Measurements from ENCODE around the gene ZNF398.

ZNF398 gene

GRCh38 chr7:149150981-149151380 lies 3.7 kb downstream of the ZNF398 start:
- no peak for DNase-seq (ENCODE audit: low spot score)

GRCh38 chr7:149153346-149153745 lies 6.1 kb downstream of the ZNF398 start:
- no peak for DNase-seq (ENCODE audit: low spot score)

- no peak for DNase-seq (ENCODE audit: low spot score)
These were observed 6.8 kb downstream of the ZNF398 start for GRCh38 chr7:149154056-149154455.

GRCh38 chr7:149156898-149157297 lies 9.6 kb downstream of the ZNF398 start:
- DNase-seq (ENCODE audit: low spot score), result no peak

- no peak for DNase-seq (ENCODE audit: low spot score)
These were observed 14.1 kb downstream of the ZNF398 start for GRCh38 chr7:149161241-149161848.

GRCh38 chr7:149166142-149166541 lies 18.9 kb downstream of the ZNF398 start:
- DNase-seq (ENCODE audit: low spot score), result no peak

GRCh38 chr7:149166630-149167352 lies 19.5 kb downstream of the ZNF398 start:
- no peak for DNase-seq (ENCODE audit: low spot score)

- no peak for DNase-seq (ENCODE audit: low spot score)
These were observed 24.8 kb downstream of the ZNF398 start for GRCh38 chr7:149171892-149172533.

GRCh38 chr7:149172534-149172920 lies 25.3 kb downstream of the ZNF398 start:
- no peak for DNase-seq (ENCODE audit: low spot score)

GRCh38 chr7:149175150-149175549 lies 27.9 kb downstream of the ZNF398 start:
- no peak for DNase-seq (ENCODE audit: low spot score)

GRCh38 chr7:149179241-149179640 lies 32.0 kb downstream of the ZNF398 start:
- DNase-seq (ENCODE audit: low spot score), result no peak

- no peak for DNase-seq (ENCODE audit: low spot score)
These were observed 33.6 kb downstream of the ZNF398 start for GRCh38 chr7:149180722-149181449.

- no peak for DNase-seq (ENCODE audit: low spot score)
These were observed 34.2 kb downstream of the ZNF398 start for GRCh38 chr7:149181450-149181790.

- DNase-seq (ENCODE audit: low spot score), result no peak
These were observed 37.0 kb downstream of the ZNF398 start for GRCh38 chr7:149184274-149184673.

GRCh38 chr7:149188213-149188612 lies 41.0 kb downstream of the ZNF398 start:
- DNase-seq (ENCODE audit: low spot score), result no peak

- no peak for DNase-seq (ENCODE audit: low spot score)
These were observed 41.5 kb downstream of the ZNF398 start for GRCh38 chr7:149188637-149189259.

- DNase-seq (ENCODE audit: low spot score), result no peak
These were observed 44.6 kb downstream of the ZNF398 start for GRCh38 chr7:149191851-149192250.

GRCh38 chr7:149194799-149195179 lies 47.5 kb downstream of the ZNF398 start:
- DNase-seq (ENCODE audit: low spot score), result no peak

GRCh38 chr7:149195180-149196150 lies 48.2 kb downstream of the ZNF398 start, which contains the start of gene ZNF282:
Gene ZNF282, plus strand, starts transcription at chr7:149195546. Its CDS starts 44 bp downstream, at chr7:149195590.
- DNase-seq (ENCODE audit: low spot score), result peak; percentile 98

- no peak for DNase-seq (ENCODE audit: low spot score)
These were observed 49.0 kb downstream of the ZNF398 start for GRCh38 chr7:149196151-149196704.

GRCh38 chr7:149196705-149197171 lies 49.5 kb downstream of the ZNF398 start:
- no peak for DNase-seq (ENCODE audit: low spot score)

Data from iPS-NIHi11 (cell line).